Measurements from ENCODE around the gene DCAF16.
"Not testable (repeated sequence)": the region's sequence is repeated elsewhere in the genome, so short reads cannot be mapped to it uniquely, and the experiment has no call there.

DCAF16 gene

GRCh38 chr4:17810260-17811077, at the start of gene DCAF16, which contains the start of gene NCAPG:
TSS of gene DCAF16 (minus strand) at chr4:17810757. CDS start at chr4:17804141, 6,616 bp downstream.
TSS of gene NCAPG (plus strand) at chr4:17810979. CDS start at chr4:17811078, 99 bp downstream.
- DNase-seq = peak; percentile 99

GRCh38 chr4:17859793-17860406, 49.3 kb upstream of the DCAF16 start:
- no peak for DNase-seq

DNA sequence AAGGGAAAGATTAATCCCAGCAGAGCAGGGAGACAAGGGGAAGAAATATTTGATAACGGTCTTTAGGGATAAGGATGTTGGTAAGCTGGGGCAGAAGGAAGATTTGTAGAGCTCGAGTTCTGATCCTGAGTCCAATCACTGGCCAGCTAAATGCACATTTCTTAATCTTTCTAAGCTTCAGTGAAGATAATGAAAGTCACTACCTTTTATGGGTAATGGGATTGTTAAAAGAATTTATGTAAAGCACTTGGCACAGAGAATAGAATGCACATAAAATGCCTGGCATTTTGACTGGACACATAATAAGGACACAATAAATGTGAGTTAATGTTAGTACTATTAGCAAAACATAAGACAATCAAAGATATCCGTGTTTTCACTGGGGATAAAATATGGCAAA, 43.5 kb upstream of the DCAF16 start:
- no peak for DNase-seq

- no peak for DNase-seq
These were observed 41.4 kb upstream of the DCAF16 start for GRCh38 chr4:17851959-17852358.

DNA sequence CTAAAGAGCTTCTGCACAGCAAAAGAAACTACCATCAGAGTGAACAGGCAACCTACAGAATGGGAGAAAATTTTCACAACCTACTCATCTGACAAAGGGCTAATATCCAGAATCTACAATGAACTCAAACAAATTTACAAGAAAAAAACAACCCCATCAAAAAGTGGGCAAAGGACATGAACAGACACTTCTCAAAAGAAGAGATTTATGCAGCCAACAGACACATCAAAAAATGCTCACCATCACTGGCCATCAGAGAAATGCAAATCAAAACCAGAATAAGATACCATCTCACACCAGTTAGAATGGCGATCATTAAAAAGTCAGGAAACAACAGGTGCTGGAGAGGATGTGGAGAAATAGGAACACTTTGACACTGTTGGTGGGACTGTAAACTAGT, 39.7 kb upstream of the DCAF16 start:
- not testable (repeated sequence) for DNase-seq

DNA sequence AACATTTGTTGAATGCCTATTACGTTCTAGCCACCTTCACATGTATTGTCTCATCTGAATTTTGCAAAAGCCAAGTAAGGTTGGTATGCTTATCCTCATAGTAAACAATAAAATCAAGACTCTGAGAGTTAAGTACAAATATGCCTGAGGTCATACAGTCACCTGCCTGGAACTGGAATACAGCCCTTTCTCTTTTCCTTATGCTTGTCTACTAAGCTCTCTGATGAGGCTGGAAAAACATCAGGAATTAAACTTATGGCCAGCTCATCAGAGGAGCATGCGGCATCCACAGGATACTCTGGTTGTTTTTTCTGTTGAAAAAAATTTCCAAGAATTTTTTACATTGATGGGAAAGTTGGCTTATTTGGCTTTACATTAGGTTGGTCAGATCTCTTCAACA, 35.7 kb upstream of the DCAF16 start:
- DNase-seq = no peak

DNA sequence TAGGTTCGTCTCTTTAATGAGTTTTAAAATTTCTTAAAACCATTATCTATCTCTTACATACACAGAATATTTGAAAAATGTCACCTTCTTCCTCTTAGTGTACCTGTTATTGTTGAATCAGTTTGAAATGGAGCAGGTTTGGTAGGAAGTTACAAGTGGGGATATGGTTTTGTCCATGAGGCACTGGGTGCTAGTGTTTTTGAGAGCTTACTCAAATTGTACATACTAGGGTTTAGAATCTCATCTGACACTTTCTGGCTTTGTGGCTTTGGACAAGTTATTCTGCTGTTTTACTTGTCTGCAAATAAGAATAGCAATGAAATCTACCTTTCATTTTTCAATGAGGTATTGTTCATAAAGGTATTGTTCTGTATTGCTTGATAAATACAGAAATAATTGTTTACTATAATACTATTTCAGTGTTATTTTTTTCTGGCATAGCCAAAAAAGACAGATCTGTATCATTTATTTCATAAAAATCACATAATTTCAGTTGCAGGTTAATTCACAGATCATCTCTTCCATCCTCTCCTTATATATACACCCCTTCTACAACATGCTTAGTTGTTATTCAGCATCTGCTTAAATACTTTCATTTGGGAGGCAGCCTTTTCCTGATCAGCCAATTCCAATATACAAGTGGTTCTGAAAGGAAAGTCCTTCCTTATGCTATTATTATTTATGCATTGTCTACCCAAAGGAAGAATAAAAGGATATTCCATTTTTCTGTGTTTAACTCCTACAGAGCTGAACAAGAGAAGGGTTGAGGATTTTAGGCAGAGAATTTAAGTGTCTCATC, 13.5 kb upstream of the DCAF16 start:
- no peak for DNase-seq

DNA sequence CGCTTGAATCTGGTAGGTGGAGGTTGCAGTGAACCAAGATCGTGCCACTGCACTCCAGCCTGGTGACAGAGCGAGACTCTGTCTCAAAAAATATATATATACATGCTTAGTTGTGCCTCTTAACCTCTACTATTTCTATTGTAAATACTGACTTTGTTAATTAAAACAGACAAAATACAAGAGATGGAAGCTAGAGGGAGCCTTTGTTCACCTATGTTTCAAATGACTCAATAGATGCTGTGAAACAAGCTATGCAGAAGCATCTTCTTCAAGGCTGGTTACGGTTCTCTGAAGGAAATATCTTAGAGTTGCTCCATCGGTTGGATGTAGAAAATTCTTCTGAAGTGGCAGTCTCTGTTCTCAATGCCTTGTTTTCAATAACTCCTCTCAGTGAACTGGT, 6.5 kb upstream of the DCAF16 start:
- no peak for DNase-seq

DNA sequence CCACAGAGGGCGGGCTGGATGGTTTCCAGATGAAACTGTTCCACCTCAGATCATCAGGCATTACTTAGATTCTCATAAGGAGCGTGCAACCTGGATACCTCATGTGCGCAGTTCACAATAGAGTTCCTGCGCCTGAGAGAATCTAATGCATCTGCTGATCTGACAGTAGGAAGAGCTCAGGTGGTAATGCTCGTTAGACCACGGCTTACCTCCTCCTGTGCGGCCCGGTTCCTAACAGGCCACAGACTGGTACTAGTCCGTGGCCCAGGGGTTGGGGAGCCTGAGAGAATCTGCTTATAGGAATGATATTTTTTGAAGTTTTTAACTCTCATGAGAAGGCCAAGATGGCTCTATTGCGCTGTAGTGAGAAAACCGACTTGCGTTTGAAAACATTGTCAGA, 5.6 kb upstream of the DCAF16 start:
- DNase-seq = no peak

DNA sequence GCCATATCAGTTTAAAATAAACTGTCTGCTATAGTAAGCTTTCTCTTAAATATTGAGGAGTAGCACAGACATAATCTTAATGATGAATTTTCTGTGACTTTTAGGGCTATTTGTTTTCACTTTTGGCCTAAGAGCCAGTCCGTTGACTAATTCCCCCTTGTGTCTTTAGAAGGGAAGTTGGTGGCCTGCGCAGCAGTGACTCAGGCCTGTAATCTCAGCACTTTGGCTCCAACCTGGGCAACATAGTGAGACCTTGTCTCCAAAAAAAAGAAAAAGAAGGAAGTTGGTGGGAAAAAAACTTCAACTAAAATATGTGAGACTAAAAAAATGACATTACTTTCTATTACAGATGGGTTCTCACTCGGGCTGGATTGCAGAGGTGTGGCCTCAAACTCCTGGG, 3.6 kb upstream of the DCAF16 start:
- peak; percentile 49 for DNase-seq

GRCh38 chr4:17812801-17813200, 2.2 kb upstream of the DCAF16 start:
- no peak for DNase-seq

DNA sequence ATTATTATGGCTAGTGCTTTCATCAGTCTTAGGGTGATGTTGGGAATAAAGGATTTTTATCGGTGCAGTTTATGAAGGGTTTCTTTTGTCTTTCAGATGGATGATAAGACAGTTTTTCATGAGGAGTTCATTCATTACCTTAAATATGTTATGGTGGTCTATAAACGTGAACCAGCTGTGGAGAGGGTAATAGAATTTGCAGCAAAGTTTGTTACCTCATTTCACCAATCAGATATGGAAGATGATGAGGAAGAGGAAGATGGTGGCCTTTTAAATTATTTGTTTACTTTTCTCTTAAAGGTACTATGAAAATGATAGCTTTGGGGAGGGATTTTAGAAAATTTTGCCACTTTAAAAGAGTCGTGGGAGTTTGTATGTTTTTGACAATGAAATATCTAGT, 1.6 kb upstream of the DCAF16 start:
- no peak for DNase-seq

DNA sequence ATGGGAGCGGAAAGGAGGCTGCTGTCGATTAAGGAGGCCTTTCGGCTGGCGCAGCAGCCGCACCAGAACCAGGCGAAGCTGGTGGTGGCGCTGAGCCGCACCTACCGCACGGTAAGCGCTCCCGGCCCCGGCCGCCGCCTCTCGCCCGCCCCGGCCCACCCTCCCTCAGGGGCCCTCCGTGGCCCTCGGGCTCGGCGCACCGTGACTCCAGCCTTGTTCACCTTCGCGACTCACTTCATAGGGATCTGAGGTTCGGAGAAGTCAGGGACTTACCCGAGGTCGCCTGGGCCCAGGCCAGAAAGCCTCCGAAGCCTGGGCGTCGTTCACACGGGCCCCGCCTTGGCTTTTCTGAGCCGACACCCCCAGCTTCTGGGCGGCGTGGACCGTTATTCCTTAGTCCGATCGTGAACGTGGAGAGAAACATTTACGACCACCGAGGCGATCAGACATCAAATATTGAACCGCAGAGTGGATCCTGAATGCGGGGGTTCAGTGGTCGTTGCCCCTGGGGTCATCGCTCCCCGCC, 584 bp upstream of the DCAF16 start:
- DNase-seq = no peak

GRCh38 chr4:17809667-17810066, 890 bp downstream of the DCAF16 start:
- no peak for DNase-seq

- no peak for DNase-seq
These were observed 3.1 kb downstream of the DCAF16 start for GRCh38 chr4:17807446-17807845.

GRCh38 chr4:17805580-17806155, 4.9 kb downstream of the DCAF16 start:
- DNase-seq = no peak

- no peak for DNase-seq
These were observed 12.7 kb downstream of the DCAF16 start for GRCh38 chr4:17797808-17798207.

DNA sequence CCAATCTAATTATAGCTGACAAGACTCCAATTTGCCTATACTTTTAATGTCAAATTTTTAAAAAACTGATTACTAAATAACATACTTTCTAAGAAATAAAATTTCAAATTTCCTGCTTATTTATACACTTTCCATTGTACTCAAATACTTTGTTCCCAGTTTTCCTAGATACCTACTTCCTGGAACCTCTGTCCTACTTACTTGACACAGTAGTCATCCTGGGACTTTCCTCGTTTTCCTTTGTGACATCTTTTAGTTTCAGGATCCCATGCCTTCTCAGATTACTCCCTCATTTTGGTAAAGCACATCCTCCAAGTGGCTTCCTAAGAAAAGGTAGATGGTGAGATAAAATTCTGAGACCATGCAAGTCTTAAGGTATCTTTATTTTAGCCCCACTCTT, 15.8 kb downstream of the DCAF16 start:
- no peak for DNase-seq

DNA sequence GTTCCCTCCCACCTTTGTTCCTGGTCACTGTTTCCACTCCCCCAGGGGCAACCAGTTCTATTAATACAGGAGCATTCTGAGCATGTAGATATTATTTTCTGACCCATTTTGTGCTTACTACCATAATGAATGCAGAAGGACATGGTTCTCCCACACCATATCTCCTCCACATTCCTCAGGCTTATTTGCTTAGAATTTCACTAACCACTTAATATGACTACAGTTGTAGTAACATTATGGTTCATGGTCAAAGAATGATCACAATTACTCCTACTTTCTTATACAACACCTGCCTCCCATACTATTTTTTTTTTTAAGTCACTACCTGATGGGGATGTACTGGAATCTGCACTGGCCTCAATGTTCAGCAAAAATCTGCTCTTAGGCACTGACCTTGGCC, 21.6 kb downstream of the DCAF16 start:
- no peak for DNase-seq

DNA sequence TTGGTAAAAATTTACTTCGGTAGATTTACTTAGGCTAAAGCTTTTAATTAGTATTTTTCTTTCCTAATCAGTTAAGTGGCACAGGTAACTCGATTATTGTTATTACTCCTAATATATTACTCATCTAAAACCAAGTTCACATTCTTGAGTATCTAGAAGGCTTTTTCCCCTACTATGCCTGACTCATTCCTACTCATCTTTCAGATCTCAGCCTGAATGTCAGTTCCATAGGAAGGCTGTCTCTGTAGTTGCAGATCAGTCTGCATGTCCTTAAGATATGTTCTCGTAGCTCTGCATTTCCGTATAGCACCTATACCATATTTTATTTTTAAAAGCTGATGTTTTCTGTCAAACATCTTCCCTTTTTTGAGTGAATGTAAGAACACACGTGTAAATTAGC, 23.2 kb downstream of the DCAF16 start:
- DNase-seq = no peak

DNA sequence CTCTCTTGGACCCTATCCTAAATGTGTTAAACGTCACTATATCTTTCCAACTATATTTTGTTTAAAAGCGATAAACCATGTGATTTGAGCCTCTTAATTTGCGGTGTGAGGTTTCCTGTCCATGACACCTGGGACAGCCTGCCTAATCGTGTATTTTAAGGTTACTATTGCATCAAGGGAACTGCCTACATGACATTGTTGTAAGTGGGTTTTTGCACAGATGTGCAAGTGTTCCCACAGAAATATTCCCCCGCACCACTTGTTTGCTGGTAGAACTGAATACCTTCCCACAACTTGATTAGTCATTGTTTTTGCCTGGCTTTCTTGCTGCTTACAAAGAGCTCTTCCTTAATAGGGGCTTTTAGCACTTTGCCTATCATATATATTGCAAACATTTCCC, 24.0 kb downstream of the DCAF16 start:
- no peak for DNase-seq

- DNase-seq = no peak
These were observed 24.7 kb downstream of the DCAF16 start for GRCh38 chr4:17785858-17786257.

Data from CD4-positive, alpha-beta T cell treated with Interleukin-15 for 1 hour (primary cell).